ENCODE data around the gene RNASEL.

GRCh38 chr1:182595641-182596240 lies 6.7 kb upstream of the RNASEL start:
- TF ChIP-seq POLR2AphosphoS5 (IDR thresholded peaks at IDR 0.05) (peak; percentile 87), EP300 (IDR thresholded peaks at IDR 0.05) (no peak)

Data from gastroesophageal sphincter (tissue), 2 donors.